HG02970 (cell line): ENCODE results near the gene HCRTR1.
"Not testable (repeated sequence)": the region's sequence is repeated elsewhere in the genome, so short reads cannot be mapped to it uniquely, and the experiment has no call there.

Experiments used
- ATAC-seq: cut with Tn5 transposase; IDR thresholded peaks from one replicate; pipeline ENCODE4 v1.9.1; 2021; ENCODE audit warnings: mild to moderate bottlenecking, moderate library complexity, moderate number of reproducible peaks; ENCODE audit not compliant: unreplicated experiment, low FRiP score

HCRTR1 gene

DNA sequence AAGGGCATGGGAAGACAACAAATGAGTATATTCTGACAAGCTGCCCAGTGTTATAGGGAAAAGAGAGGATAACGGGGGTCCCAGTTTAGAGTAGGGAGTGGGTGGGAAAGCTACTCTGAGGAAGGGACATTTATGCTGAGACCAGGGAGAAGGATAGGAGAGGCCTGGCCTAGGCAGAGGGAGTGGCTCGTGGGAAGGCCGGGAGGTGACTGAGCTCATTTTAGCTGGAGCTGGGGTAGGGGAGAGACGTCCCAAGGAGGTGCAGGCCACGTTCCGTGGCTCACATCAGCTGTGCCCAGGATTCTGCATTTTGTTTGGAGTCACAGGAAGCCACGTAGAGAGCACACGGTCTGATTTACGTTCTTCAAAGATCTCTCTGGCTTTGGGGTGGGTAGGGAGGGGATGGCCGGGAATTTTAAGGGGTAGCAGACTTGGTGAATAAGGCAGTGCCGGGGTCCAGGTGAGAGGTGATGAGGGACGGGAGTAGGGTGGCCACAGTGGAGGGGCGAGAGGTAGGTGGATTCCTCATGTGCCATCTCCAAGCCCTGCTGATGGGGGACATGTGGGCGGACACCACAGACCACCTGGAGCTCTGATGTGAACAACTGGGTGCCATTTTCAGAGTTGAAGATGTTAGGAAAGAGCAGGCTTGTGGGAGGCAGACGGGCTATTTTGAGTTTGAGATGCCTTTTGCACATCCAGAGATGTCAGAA, 36.4 kb upstream of the HCRTR1 start:
- no peak for ATAC-seq

DNA sequence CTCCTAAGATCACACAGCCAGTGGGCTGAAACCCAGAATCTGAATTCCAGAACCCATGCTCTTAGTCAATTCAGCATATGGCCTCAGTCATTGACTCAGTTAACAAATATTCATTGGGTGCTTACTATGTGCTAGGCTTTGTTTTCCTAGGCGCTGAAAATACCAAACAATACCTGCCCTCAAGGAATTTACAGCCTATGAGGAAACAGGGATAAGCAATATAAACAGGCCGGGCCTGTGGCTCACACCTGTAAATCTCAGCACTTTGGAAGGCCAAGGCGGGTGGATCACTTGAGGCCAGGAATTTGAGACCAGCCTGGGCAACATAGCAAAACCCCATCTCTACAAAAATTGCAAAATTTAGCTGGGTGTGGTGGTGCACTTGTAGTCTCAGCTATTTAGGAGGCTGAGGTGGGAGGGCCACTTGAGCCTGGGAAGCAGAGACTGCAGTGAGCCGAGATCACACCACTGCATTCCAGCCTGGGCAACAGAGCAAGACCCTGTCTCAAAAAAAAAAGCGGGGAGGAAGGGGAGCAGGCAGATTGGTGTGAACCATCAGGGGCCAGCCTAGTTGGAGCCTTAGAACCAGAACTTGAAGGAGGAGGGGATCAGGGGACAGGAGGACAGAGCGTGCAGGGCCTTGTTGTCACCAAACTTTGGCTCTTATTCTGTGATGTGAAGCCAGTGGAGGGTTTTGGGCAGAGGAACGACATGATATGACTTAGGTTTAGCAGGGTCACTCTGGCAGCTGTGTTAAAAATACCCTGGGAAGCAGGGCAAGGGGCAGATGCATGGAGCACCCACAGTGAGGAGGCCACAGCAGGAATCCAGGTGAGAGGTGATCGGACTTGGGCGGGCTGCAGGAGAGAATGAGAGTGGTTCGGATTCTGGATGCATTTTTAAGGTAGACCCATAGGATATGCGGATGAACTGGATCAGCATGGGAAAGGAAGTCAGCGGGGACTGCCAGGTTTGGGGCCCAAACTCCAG, 35.4 kb upstream of the HCRTR1 start:
- ATAC-seq, result no peak

DNA sequence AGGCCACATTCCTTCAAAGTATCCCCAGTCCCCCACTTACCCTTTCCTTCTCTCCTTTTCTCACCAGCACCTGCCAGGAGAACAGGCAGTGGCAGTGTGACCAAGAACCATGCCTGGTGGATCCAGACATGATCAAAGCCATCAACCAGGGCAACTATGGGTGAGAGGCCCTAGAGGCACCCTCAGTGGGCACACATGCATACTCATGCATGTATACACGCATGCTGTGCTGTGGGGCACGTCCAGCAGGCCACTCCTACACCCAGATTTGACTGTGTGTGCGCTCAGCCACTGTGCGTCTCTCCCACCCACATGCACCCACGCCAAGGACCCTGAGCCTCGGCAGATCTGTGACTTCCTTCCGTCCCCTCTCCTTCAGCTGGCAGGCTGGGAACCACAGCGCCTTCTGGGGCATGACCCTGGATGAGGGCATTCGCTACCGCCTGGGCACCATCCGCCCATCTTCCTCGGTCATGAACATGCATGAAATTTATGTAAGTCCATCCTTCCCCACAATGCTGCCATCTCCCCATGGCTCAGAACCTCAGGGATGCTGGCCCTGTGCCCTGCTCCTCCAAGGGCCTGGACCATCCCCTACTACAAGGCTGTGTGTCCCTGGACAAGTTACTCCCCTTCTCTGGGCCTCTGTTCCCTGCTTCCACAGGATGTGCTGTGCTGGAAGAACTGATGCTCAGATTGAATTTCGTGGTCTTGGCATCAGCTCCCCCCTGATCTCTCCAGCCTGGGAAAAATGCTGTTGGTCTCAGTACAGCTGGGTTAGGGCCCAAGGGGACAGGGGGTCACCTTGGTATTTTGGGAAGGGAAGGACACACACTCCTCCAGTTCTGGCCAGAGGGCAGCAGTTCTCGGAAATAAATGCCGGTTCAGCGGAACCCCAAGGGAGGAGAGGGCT, 34.2 kb upstream of the HCRTR1 start:
- ATAC-seq, result no peak

DNA sequence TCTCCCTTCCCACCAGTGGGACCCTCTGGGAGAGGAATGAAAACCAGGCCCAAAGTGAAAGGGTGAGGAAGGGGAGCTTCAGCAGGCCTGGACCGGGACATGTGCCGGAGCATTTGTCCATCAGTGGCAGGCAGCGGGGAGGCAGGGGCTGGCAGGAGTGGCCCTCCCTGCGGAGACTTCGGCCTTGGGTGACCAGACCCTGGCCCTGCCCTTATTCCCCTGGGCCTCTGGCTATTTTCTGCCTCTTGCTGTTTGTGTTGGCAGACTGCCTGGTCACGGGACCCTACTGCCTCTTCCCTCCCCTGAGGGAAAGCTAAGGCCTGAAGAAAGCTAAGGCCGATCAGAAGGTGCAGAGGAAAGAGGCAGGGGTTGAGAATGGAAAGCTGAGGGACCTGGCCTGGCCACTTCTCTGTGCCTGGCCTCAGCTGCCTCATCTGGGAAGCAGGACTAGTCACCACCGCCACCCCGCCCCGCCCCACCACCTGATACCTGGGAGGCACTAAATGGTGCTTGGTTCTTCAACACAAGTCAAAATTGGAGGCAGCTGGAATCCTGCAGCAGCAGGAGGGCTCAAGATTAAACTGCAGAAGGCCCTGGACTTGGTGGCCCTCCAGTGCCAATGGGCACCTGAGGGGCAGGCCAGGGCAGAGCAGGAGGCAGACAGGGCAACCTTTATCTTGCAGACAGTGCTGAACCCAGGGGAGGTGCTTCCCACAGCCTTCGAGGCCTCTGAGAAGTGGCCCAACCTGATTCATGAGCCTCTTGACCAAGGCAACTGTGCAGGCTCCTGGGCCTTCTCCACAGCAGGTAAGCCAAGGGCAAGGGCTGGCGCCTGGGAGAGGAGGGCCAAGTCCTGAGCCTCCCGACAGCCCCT, 33.3 kb upstream of the HCRTR1 start:
- no peak for ATAC-seq

- ATAC-seq, result no peak
Measured at GRCh38 chr1:31584869-31585735, 32.4 kb upstream of the HCRTR1 start.

DNA sequence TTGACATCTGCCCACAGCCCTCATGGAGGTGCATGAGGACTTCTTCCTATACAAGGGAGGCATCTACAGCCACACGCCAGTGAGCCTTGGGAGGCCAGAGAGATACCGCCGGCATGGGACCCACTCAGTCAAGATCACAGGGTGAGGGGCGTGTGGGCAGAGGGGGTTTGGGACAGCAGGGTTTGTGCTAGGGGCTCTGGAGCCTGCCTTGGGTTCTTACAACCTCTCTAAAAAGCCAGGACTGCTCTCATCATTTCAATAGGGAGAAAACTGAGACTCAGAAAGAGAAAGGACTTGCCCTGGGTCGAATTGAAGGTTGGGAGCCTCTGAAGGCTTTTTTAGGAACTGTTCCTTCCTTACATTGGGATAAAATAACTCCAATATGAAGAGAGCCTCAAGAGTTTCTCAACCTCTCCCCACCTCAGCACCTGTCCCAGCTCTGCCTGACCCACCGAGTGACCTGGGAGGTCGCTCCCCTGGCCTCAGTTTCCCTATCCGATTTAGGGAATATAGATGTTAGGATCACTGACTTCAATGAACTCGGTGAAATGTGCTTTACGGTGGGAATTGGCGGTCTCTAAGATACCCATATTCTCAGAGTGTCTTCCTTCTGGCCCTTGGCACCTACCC, 31.6 kb upstream of the HCRTR1 start:
- ATAC-seq, result no peak

DNA sequence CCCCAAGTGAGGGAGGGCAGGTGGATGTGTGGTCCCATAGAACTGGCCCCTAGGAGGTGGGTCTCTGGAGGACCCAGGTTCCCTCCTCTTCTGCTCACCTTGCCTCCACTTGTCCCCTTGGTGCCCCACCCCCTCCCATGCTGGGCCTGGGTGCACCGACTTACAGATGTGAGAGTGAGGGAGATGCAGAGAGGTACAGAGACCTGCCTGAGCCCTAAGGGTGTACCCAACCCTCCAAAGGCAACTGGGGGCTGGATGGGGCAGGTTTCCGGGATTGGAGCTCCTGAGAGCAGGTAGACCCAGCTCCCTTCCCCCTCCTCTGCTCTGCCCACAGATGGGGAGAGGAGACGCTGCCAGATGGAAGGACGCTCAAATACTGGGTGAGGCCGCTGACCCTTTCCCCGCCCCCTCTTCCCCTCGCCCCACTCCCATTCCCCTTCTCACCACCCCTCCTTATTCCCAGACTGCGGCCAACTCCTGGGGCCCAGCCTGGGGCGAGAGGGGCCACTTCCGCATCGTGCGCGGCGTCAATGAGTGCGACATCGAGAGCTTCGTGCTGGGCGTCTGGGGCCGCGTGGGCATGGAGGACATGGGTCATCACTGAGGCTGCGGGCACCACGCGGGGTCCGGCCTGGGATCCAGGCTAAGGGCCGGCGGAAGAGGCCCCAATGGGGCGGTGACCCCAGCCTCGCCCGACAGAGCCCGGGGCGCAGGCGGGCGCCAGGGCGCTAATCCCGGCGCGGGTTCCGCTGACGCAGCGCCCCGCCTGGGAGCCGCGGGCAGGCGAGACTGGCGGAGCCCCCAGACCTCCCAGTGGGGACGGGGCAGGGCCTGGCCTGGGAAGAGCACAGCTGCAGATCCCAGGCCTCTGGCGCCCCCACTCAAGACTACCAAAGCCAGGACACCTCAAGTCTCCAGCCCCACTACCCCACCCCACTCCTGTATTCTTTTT, 30.8 kb upstream of the HCRTR1 start:
- no peak for ATAC-seq

DNA sequence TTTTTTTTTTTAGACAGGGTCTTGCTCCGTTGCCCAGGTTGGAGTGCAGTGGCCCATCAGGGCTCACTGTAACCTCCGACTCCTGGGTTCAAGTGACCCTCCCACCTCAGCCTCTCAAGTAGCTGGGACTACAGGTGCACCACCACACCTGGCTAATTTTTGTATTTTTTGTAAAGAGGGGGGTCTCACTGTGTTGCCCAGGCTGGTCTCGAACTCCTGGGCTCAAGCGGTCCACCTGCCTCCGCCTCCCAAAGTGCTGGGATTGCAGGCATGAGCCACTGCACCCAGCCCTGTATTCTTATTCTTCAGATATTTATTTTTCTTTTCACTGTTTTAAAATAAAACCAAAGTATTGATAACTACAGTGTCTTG, 30.2 kb upstream of the HCRTR1 start:
- ATAC-seq, result not testable (repeated sequence)

DNA sequence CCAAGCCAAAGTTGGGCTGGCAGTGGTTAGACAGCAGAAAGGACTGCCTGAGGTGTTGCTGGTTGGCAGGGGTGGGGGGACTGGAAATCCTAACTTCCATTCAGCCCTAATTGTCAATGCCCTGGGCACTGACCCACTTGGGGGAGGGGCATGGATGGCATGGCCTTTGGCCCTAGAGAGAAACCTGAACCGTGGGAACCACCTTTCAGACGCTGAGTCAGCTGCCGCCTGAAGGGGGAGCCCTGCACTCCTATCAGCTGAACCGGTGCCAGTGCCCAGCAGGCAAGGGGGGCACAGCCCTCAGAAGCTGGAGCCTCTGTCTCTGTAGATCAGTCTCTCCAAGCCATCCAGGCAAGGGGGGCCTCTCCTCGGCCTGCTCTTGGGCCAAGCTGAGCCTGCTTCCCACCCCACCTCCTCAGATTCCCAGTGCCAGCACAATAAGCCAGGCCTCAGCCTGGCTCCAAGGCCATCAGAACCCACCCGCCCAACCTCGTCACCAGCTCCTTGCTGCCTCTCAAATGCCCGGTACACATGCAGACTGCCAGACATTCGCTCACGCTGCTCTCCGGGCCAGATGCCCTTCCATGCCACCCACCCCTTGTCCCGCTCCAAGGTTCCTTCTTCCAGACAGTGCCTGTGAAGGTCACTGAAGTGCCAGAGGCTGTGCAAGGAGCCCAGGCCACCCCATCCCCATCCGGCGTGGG, 29.6 kb upstream of the HCRTR1 start:
- ATAC-seq, result no peak

GRCh38 chr1:31588751-31589515, 28.6 kb upstream of the HCRTR1 start:
- ATAC-seq, result no peak

- no peak for ATAC-seq
Measured at GRCh38 chr1:31591425-31592093, 25.9 kb upstream of the HCRTR1 start.

DNA sequence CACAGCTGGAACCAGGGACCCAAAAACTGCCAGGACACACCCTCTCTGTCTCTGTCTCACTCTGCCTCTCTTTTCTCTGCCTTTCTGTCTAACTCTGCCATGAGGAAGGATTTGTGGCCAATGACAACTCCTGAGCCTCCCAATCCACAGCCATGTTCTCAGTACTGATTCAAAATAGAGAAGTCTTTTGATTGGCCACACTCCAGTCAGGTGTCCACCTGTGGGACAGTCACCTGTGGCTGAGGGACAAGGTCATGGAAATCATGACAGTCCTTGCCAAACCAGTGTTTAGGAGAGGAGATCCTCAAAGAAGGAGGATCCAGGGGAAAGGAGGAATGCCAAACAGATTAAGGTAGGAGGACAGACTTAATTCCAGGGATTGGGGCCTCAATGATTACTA, 25.4 kb upstream of the HCRTR1 start:
- no peak for ATAC-seq

GRCh38 chr1:31593136-31593665, 24.3 kb upstream of the HCRTR1 start:
- ATAC-seq, result no peak

- no peak for ATAC-seq
Measured at GRCh38 chr1:31593770-31594632, 23.5 kb upstream of the HCRTR1 start.
